Measurements from ENCODE around the gene CCNI.
"Not testable (repeated sequence)": the region's sequence is repeated elsewhere in the genome, so short reads cannot be mapped to it uniquely, and the experiment has no call there.

GRCh38 chr4:77069514-77069913, 6.3 kb downstream of the CCNI start:
- not testable (repeated sequence) for TF ChIP-seq ZNF274 (IDR thresholded peaks at IDR 0.05; ENCODE audit: low read depth, low read length); YY1 (IDR thresholded peaks at IDR 0.05; ENCODE audit: insufficient read depth, insufficient read length)
